Glutamatergic neuron (in vitro differentiated cells): ENCODE results near the gene NSUN6. TPM values are rescaled to one million over a fixed set of nuclear protein-coding genes. Genes with fewer than 3 reads are reported as not detected.

Experiments used
- DNase-seq: peaks from one replicate; pipeline ENCODE4 v3.0.0; 2022
- H3K27ac Mint-ChIP-seq: one replicate; pipeline ENCODE4 v1.8.0; 2020; ENCODE audit warnings: mild to moderate bottlenecking, mixed read lengths, inconsistent platforms; ENCODE audit not compliant: unreplicated experiment
- H3K27me3 Mint-ChIP-seq: one replicate; pipeline ENCODE4 v1.8.0; 2020; ENCODE audit warnings: mild to moderate bottlenecking, moderate library complexity, mixed read lengths, inconsistent platforms; ENCODE audit not compliant: unreplicated experiment
- H3K36me3 Mint-ChIP-seq: one replicate; pipeline ENCODE4 v1.8.0; 2020; ENCODE audit warnings: mild to moderate bottlenecking, mixed read lengths, inconsistent platforms; ENCODE audit not compliant: unreplicated experiment
- H3K4me1 Mint-ChIP-seq: one replicate; pipeline ENCODE4 v1.8.0; 2020; ENCODE audit warnings: mild to moderate bottlenecking, low read depth, mixed read lengths, inconsistent platforms; ENCODE audit not compliant: unreplicated experiment
- H3K4me3 Mint-ChIP-seq: one replicate; pipeline ENCODE4 v1.8.0; 2020; ENCODE audit warnings: mild to moderate bottlenecking, mixed read lengths, inconsistent platforms; ENCODE audit not compliant: unreplicated experiment
- H3K9me3 Mint-ChIP-seq: one replicate; pipeline ENCODE4 v1.8.0; 2020; ENCODE audit warnings: mild to moderate bottlenecking, moderate library complexity, mixed read lengths, inconsistent platforms; ENCODE audit not compliant: unreplicated experiment
- CTCF ChIP-seq: fragments of 200-600 bp; sonication (generic); IDR thresholded peaks from one replicate; pipeline ENCODE4 v1.5.0; 2021; ENCODE audit not compliant: partially characterized antibody, unreplicated experiment
- total RNA-seq: library from RNA; stranded (reverse); fragmentation: NEBNext Ultra II Directional; extraction: Animal tissue kit (Norgen Biotek cat#: 25700); gene quantifications from one replicate; pipeline ENCODE4 v1.2.1, GENCODE V29; 2021; ENCODE audit not compliant: unreplicated experiment

Gene NSUN6
- total RNA-seq, 1 donor from 2014 or later, result 20.7 TPM

GRCh38 chr10:18523025-18523424 lies 128.4 kb downstream of the NSUN6 start:
- no peak for DNase-seq
- H3K27me3 Mint-ChIP-seq, result peaks cover 2% of the 10 kb centered on the region
- no peaks in the 10 kb centered on the region for H3K9me3 Mint-ChIP-seq
- peaks cover 2% of the 10 kb centered on the region for H3K4me1 Mint-ChIP-seq
- no peaks in the 10 kb centered on the region for H3K36me3 Mint-ChIP-seq
- no peak overlapping the region for H3K4me3 Mint-ChIP-seq
- TF ChIP-seq CTCF, result no peak
- no peak overlapping the region for H3K27ac Mint-ChIP-seq

- Mint-ChIP-seq H3K4me3 (no peak overlapping the region), H3K4me1 (peaks cover 1% of the 10 kb centered on the region), H3K27ac (no peak overlapping the region), H3K27me3 (peaks cover 2% of the 10 kb centered on the region), H3K36me3 (no peaks in the 10 kb centered on the region), H3K9me3 (no peaks in the 10 kb centered on the region)
- TF ChIP-seq CTCF, result no peak
- DNase-seq, result no peak
Measured at GRCh38 chr10:18516851-18517250, 134.5 kb downstream of the NSUN6 start.

GRCh38 chr10:18514537-18514936 lies 136.8 kb downstream of the NSUN6 start:
- no peak for DNase-seq
- no peaks in the 10 kb centered on the region for H3K9me3 Mint-ChIP-seq

GRCh38 chr10:18508587-18508986 lies 142.8 kb downstream of the NSUN6 start:
- H3K36me3 Mint-ChIP-seq, result no peaks in the 10 kb centered on the region
- no peak for DNase-seq
- H3K4me1 Mint-ChIP-seq, result peaks cover 1% of the 10 kb centered on the region
- no peak overlapping the region for H3K27ac Mint-ChIP-seq
- no peaks in the 10 kb centered on the region for H3K9me3 Mint-ChIP-seq
- H3K4me3 Mint-ChIP-seq, result no peak overlapping the region
- no peaks in the 10 kb centered on the region for H3K27me3 Mint-ChIP-seq
- no peak for TF ChIP-seq CTCF

More at GRCh38 chr10:18514537-18514936, 136.8 kb downstream of the NSUN6 start:
- H3K27me3 Mint-ChIP-seq, result peaks cover under 1% of the 10 kb centered on the region
- no peak for TF ChIP-seq CTCF
- H3K27ac Mint-ChIP-seq, result no peak overlapping the region
- peaks cover 1% of the 10 kb centered on the region for H3K4me1 Mint-ChIP-seq
- H3K4me3 Mint-ChIP-seq, result no peak overlapping the region
- no peaks in the 10 kb centered on the region for H3K36me3 Mint-ChIP-seq

- no peak for DNase-seq
- no peaks in the 10 kb centered on the region for H3K9me3 Mint-ChIP-seq
- H3K4me3 Mint-ChIP-seq, result no peak overlapping the region
- no peaks in the 10 kb centered on the region for H3K27me3 Mint-ChIP-seq
- peaks cover 2% of the 10 kb centered on the region for H3K4me1 Mint-ChIP-seq
- no peaks in the 10 kb centered on the region for H3K36me3 Mint-ChIP-seq
- no peak for TF ChIP-seq CTCF
- H3K27ac Mint-ChIP-seq, result no peak overlapping the region
Measured at GRCh38 chr10:18505456-18506118, 145.8 kb downstream of the NSUN6 start.
